CD4-positive, alpha-beta T cell (primary cell): ENCODE data around the gene CCDC194. TPM values are rescaled to one million over a fixed set of nuclear protein-coding genes. Genes with fewer than 3 reads are reported as not detected.

Experiments used
- ATAC-seq: fragments of 200-7000 bp; cut with Tn5 transposase; one replicate; pipeline ENCODE4 v1.10.0; 2022; ENCODE audit warnings: mild to moderate bottlenecking; ENCODE audit not compliant: poor library complexity
- CTCF ChIA-PET: fragments of 350-600 bp; sonication (Branson Sonifier 250); formaldehyde crosslinking; loops from one replicate; lab custom pipeline; 2021; ENCODE audit warnings: antibody characterized with exemption, inconsistent platforms; lab: Charles Lee
- POLR2A ChIA-PET: fragments of 350-600 bp; sonication (Branson Sonifier 250); formaldehyde crosslinking; loops from one replicate; lab custom pipeline; 2021; ENCODE audit warnings: antibody characterized with exemption, inconsistent platforms; lab: Charles Lee
- DNase-seq, 14 experiments: peaks; one replicate each; pipeline ENCODE4 v3.0.0-alpha.2; 2013 to 2020; ENCODE audit warnings: mixed read lengths in 2 of 14
- H3K27ac ChIP-seq, 2 donors: one replicate each; pipeline versions ENCODE4 v1.5.1 to v1.7.0; 2013; ENCODE audit warnings: low read length in 2 of 2, low read depth in 1 of 2, mild to moderate bottlenecking in 1 of 2
- H3K27me3 ChIP-seq, 2 experiments: 1 replicate in 1 of 2; 2 replicates in 1 of 2; pipeline versions ENCODE4 v1.6.1 to v1.7.0; 2013; ENCODE audit warnings: low read length in 2 of 2, control low read depth in 1 of 2, mild to moderate bottlenecking in 1 of 2, moderate library complexity in 1 of 2; ENCODE audit not compliant: insufficient read depth in 2 of 2, control insufficient read depth in 1 of 2
- H3K36me3 ChIP-seq: one replicate; pipeline ENCODE4 v1.6.1; 2013; ENCODE audit warnings: low read length, control low read depth; ENCODE audit not compliant: insufficient read depth
- H3K4me1 ChIP-seq: one replicate; pipeline ENCODE4 v1.6.1; 2013; ENCODE audit warnings: low read length, control low read depth; ENCODE audit not compliant: insufficient read depth
- H3K4me3 ChIP-seq: one replicate; pipeline ENCODE4 v1.5.1; 2013; ENCODE audit warnings: mild to moderate bottlenecking, low read length, moderate library complexity
- H3K9me3 ChIP-seq, 2 experiments: 1 replicate in 1 of 2; 2 replicates in 1 of 2; pipeline versions ENCODE4 v1.6.1 to v1.7.0; 2013; ENCODE audit warnings: low read length in 2 of 2, mild to moderate bottlenecking in 2 of 2, control low read depth in 1 of 2, moderate library complexity in 1 of 2; ENCODE audit not compliant: control insufficient read depth in 1 of 2, insufficient read depth in 1 of 2
- H3K27ac Mint-ChIP-seq: one replicate; pipeline ENCODE4 v1.8.0; 2020; ENCODE audit warnings: mixed read lengths
- H3K27me3 Mint-ChIP-seq: one replicate; pipeline ENCODE4 v1.8.0; 2021; ENCODE audit warnings: mixed read lengths
- H3K36me3 Mint-ChIP-seq: one replicate; pipeline ENCODE4 v1.8.0; 2021; ENCODE audit warnings: low read depth, mixed read lengths
- H3K4me1 Mint-ChIP-seq: one replicate; pipeline ENCODE4 v1.8.0; 2021; ENCODE audit warnings: low read depth, mixed read lengths
- H3K4me3 Mint-ChIP-seq: one replicate; pipeline ENCODE4 v1.8.0; 2020; ENCODE audit warnings: mild to moderate bottlenecking, mixed read lengths
- H3K9me3 Mint-ChIP-seq: one replicate; pipeline ENCODE4 v1.8.0; 2020; ENCODE audit warnings: mixed read lengths
- intact Hi-C, 2 experiments: fragments of 100-400 bp; cut with DNase I in 1 of 2; cut with micrococcal nuclease in 1 of 2; formaldehyde crosslinking; loops; one replicate each; pipeline versions ENCODE4 v1.15.1 to v1.9.0; 2023 to 2025; cut with DNase I, micrococcal nuclease
- total RNA-seq, 174 experiments: library from RNA in 2 of 174; stranded (reverse) in 2 of 174; gene quantifications; one replicate each; pipeline ENCODE4 v1.2.3 and lab custom pipeline; 2021 to 2026
- TF ChIP-seq, protein P1 (sequence below): fragments of 200-600 bp; IDR thresholded peaks from one replicate; pipeline ENCODE4 v1.8.0; 2022; ENCODE audit warnings: antibody characterized with exemption, mild to moderate bottlenecking

Gene CCDC194
- total RNA-seq, 2 experiments from 2014 or later: not detected

DNA sequence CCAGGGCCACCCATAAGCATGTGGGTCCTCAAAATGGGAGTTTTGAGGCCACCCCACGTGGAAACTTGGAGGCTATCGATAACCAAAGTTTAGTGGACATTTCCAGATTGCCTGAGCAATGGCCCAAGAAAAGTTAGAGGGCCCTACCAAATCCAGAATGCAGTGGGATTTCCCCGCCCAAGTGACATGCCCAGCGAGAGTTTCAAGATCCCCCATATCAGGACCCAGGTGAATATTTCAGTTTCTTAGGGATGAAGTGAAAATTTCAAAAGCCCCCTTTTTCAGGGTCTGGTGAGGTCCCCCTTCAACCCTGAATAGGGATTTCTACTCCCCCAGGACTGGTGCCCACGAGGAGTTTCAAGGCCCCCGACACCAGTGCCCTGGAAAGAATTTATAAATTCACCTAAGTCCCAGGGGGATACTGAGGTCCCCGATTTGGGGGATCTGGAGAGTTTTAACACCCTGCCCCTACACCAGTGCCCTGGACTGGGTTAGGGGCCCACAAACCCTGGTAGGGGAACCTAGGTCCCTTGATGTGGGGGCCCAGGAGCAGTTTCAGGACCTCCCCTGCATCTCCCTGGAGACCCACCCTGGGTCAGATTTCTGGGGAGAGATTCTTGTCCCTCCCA, 10.7 kb upstream of the CCDC194 start:
- H3K27ac ChIP-seq: peak overlapping the region; percentile 18 to 78
- ChIA-PET CTCF (interaction anchor here (1.2 to 2.5 kb wide), 5 partner anchors 13 to 99 kb away, joined by 4 to 8 read pairs (median 4); partner anchors contain the start of genes MVB12A and TMEM221), POLR2A (interaction anchor here (1.0 to 3.0 kb wide), 7 partner anchors 11 to 138 kb away, joined by 3 to 26 read pairs (median 3); partner anchors contain the start of genes BABAM1, CCDC194, DDA1 and MVB12A)
- DNase-seq (no peak), ATAC-seq (no peak)
- H3K27me3 ChIP-seq: no peaks in the 10 kb centered on the region
- intact Hi-C loops: no loop called here
- H3K36me3 ChIP-seq: peaks cover 15% of the 10 kb centered on the region
- Mint-ChIP-seq H3K4me1 (peaks cover 41% of the 10 kb centered on the region), H3K9me3 (no peaks in the 10 kb centered on the region), H3K27ac (peak overlapping the region; percentile 86), H3K36me3 (peaks cover 5% of the 10 kb centered on the region), H3K27me3 (no peaks in the 10 kb centered on the region), H3K4me3 (peak overlapping the region; percentile 95)
- no peaks in the 10 kb centered on the region for H3K9me3 ChIP-seq
- TF ChIP-seq, protein P1, sequence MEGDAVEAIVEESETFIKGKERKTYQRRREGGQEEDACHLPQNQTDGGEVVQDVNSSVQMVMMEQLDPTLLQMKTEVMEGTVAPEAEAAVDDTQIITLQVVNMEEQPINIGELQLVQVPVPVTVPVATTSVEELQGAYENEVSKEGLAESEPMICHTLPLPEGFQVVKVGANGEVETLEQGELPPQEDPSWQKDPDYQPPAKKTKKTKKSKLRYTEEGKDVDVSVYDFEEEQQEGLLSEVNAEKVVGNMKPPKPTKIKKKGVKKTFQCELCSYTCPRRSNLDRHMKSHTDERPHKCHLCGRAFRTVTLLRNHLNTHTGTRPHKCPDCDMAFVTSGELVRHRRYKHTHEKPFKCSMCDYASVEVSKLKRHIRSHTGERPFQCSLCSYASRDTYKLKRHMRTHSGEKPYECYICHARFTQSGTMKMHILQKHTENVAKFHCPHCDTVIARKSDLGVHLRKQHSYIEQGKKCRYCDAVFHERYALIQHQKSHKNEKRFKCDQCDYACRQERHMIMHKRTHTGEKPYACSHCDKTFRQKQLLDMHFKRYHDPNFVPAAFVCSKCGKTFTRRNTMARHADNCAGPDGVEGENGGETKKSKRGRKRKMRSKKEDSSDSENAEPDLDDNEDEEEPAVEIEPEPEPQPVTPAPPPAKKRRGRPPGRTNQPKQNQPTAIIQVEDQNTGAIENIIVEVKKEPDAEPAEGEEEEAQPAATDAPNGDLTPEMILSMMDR: no peak
- H3K4me3 ChIP-seq: peak overlapping the region; percentile 72
- H3K4me1 ChIP-seq: peaks cover 62% of the 10 kb centered on the region

DNA sequence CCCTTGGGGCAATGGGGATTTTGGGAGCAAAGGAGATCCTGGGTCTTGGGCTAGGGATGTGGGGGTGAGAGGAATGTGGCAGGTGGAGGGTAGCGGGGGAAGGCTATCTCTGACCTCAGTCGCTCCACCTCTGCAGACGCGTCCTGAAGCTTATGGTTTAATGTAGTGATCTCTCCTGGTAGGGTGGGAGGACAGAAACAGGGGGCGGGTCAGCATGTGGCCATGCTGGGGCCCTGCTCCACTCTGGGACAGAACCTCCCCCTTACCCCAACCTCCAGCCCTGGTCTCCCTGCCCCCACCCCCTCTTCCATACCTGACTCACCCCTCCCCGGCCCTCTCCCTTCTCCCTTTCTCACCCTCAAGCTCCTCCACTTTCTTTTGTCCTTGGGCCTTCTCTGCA, 10.0 kb upstream of the CCDC194 start:
- peaks cover 13% of the 10 kb centered on the region for H3K36me3 ChIP-seq
- ATAC-seq (no peak), DNase-seq (peak in 1 of 14 experiments; percentile 38)
- Mint-ChIP-seq H3K4me3 (peak overlapping the region; percentile 95), H3K9me3 (no peaks in the 10 kb centered on the region), H3K36me3 (peaks cover 5% of the 10 kb centered on the region), H3K4me1 (peaks cover 41% of the 10 kb centered on the region), H3K27ac (peak overlapping the region; percentile 65), H3K27me3 (no peaks in the 10 kb centered on the region)
- intact Hi-C loops: no loop called here
- no peak overlapping the region for H3K27ac ChIP-seq
- peaks cover 56% of the 10 kb centered on the region for H3K4me1 ChIP-seq
- POLR2A ChIA-PET: interaction anchor here (1.0 to 1.9 kb wide), 4 partner anchors 11 to 137 kb away, joined by 3 to 6 read pairs (median 3); partner anchors contain the start of genes BABAM1, CCDC194 and MVB12A
- no peaks in the 10 kb centered on the region for H3K27me3 ChIP-seq
- no peaks in the 10 kb centered on the region for H3K9me3 ChIP-seq
- TF ChIP-seq, protein P1: no peak
- H3K4me3 ChIP-seq: peak overlapping the region; percentile 72
- CTCF ChIA-PET: interaction anchor here (0.6 kb wide), 1 partner anchor 62 kb away, joined by 3 read pairs; no protein-coding TSS in a partner anchor

DNA sequence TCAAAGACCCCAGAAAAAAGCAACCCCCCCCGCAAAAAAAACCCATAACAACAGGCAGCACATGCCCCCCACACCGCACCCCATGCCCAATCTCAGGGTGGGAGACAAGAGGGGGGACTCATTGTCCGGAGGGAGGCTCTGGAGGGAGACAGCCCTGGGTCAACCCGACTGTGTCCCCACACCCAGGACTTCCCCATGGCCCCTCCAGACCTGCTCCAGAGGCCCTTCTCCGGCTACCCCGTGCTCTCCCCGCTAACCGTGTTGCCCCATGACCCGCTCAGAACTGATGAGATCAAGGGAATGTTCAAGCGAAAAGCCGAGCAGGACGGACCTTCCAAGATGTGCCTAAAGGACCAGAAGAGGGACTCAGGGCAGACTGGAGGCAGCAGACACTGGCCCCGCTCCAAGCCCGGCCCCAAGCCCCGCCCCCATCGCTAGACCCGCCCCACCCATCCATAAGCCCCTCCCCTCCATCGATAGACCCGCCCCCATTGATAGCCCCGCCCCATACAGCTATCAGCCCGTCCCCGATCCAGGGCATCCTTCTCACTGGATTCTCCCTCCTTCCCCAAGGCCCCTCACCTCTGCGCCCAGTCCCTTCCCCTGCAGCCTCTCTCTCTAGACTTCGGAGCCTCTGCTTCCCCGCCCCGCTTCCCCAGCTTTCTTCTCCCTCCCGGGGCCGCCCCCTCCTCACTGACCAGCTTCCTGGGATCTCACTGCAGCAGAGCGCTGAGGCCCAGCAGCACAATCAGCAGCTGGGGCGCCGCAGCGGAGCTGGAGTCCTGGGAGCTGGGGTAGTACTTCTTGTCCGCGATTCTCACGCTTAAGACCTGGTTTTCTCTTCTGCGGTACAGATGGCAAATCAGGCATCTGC, 9.2 kb upstream of the CCDC194 start:
- Histone ChIP-seq H3K27me3 (no peaks in the 10 kb centered on the region), H3K27ac (no peak overlapping the region), H3K4me3 (peak overlapping the region; percentile 72), H3K36me3 (peaks cover 18% of the 10 kb centered on the region), H3K4me1 (peaks cover 49% of the 10 kb centered on the region), H3K9me3 (no peaks in the 10 kb centered on the region)
- Mint-ChIP-seq H3K4me1 (peaks cover 41% of the 10 kb centered on the region), H3K27ac (peak overlapping the region; percentile 65), H3K9me3 (no peaks in the 10 kb centered on the region), H3K36me3 (peaks cover 5% of the 10 kb centered on the region), H3K27me3 (no peaks in the 10 kb centered on the region), H3K4me3 (peak overlapping the region; percentile 95)
- intact Hi-C loops: no loop called here
- POLR2A ChIA-PET: interaction anchor here (0.7 to 1.9 kb wide), 2 partner anchors 12 to 16 kb away, joined by 3 to 6 read pairs; partner anchors contain the start of gene MVB12A
- TF ChIP-seq, protein P1: no peak
- DNase-seq: peak in 10 of 14 experiments; percentile 25 to 71 (median 46)
- CTCF ChIA-PET: interaction anchor here (0.6 kb wide), 1 partner anchor 63 kb away, joined by 3 read pairs; no protein-coding TSS in a partner anchor
- peak; percentile 66 for ATAC-seq
